Measurements from ENCODE around the gene NCAPH2.

Gene NCAPH2

DNA sequence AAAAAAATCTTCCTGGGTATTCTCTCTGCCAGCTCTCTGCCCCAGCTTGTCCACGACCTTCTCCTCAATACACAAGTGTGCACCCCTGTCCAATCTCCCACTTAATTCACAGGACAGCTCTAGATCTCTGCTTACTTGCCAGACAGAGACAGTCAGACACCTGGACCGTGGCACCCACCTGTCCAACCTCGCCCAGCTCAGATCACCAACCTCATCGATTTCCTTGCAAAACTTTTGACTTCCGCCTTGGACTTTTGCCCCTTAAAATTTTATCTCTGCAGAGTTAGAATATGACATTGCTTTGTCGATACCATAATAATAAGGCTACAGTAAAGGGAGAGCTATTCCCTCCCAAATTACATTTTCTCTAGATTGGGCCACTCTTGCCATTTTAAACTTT lies 10.9 kb upstream of the NCAPH2 start:
- Mint-ChIP-seq H3K4me1 (no peaks in the 10 kb centered on the region), H3K27me3 (no peaks in the 10 kb centered on the region), H3K36me3 (ENCODE audit: low read depth) (no peaks in the 10 kb centered on the region), H3K27ac (no peak overlapping the region), H3K4me3 (no peak overlapping the region), H3K9me3 (no peaks in the 10 kb centered on the region)
- DNase-seq (no peak), ATAC-seq (no peak)

DNA sequence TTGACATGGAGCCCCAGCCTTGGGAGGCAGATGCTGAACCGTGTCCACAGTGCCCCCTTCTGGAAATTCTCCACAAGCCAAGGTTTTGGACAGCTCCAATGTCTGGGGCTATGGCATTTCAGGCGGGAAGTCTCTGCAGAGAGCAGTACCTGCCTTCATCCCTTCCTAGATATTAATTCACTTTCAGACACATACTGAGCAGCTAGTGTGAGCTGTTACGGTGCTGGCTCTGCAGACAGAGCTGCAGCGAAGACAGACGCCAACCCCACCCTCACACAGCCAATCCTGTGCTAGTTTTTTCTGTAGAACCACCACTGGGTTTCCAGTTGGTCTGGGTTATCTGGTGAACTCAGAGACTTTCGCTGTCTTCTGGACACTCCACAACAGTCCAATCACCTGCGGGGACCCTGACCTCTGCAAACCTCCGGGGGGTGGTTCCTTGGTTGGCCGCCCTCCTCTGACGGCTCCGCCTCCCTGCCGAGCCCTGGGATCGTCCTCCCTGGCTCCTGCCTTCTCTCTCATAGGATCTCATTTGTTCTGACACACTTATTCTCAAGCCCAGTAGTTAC lies 9.6 kb upstream of the NCAPH2 start:
- DNase-seq: peak; percentile 72
- peak; percentile 90 for ATAC-seq
- no peaks in the 10 kb centered on the region for H3K27me3 Mint-ChIP-seq
- H3K4me3 Mint-ChIP-seq: no peak overlapping the region
- no peaks in the 10 kb centered on the region for H3K4me1 Mint-ChIP-seq
- H3K36me3 Mint-ChIP-seq (ENCODE audit: low read depth): no peaks in the 10 kb centered on the region
- H3K27ac Mint-ChIP-seq: no peak overlapping the region
- H3K9me3 Mint-ChIP-seq: no peaks in the 10 kb centered on the region

DNA sequence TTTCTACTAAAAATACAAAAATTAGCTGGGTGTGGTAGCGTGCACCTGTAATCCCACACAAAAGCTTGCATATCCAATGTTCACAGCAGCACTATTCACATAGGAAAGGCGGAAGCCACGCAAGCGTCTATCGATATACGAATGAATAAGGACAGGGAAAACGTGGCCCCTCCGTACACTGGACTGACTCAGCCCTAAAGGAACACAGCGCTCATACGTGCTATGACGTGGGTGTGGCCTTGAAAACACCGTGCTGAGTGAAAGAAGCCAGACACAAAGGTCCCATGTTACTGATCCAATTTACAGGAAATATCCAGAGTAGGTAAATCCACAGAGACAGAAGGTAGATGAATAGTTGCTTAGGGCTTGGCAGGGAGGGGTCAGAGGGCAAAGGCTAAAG lies 7.6 kb upstream of the NCAPH2 start:
- no peaks in the 10 kb centered on the region for H3K9me3 Mint-ChIP-seq
- no peaks in the 10 kb centered on the region for H3K36me3 Mint-ChIP-seq (ENCODE audit: low read depth)
- DNase-seq: no peak
- no peaks in the 10 kb centered on the region for H3K4me1 Mint-ChIP-seq
- no peak for ATAC-seq
- no peak overlapping the region for H3K27ac Mint-ChIP-seq
- H3K27me3 Mint-ChIP-seq: no peaks in the 10 kb centered on the region
- H3K4me3 Mint-ChIP-seq: no peak overlapping the region

DNA sequence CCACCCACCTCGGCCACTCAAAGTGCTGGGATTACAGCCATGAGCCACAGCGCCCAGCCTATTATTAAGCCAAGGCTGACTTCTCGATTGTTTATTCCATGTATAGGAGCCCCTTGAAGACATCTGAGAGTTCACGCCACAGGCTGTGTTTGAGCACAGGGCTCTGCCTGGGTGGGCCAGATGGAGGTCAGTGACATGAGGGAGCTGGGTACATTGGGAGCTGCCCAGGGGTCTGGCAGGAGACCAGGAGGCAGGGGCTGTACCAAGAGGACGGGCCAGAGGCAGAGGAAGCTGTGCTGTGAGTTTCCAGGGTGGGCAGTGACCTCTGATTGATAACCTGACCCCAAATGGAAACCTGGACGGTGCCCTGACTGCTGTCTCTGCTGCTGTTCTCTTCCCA lies 5.9 kb upstream of the NCAPH2 start:
- ATAC-seq: no peak

DNA sequence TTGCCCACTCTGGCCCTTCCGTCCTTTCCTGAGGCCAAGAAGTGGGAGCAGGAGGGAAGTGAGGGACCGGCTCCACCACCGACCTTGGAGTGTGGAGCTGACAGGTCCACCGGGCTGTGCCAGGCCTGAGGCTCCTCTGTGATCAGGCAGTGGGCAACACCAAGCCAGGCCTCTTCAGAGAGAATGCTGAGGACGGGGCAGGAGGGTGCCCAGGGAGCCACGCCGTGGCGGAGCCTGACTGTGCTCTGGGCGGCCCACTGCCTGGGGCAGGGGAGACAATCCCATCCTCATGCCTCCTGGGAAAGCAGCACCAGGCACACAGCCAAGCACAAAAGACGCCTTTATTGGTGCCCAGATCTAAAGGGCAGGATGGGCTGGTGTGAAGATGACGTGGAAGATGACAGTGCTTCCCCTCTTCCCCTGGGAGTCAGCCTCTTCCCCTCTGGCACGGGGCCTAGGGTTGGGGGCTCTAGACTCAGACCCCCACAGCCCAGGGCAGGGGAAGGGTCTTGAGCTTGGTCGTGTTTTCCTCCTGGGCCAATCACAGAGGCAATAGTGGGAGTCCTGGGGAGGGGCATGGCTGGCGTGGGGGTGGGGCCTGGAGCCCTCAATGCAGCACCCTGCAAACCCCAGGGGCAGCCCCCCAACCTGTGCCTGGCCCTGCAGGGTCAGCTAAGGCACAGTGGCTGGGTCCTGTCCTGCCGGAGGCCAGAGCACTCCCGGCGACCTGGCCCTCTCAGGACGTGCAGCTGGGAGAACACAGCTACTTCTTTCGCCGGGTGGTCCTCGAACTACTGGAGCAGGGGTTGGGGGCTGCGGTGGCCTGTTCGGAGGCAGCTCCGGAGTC lies 5.2 kb upstream of the NCAPH2 start:
- Mint-ChIP-seq H3K4me1 (peaks cover 2% of the 10 kb centered on the region), H3K4me3 (no peak overlapping the region), H3K27ac (no peak overlapping the region), H3K27me3 (no peaks in the 10 kb centered on the region), H3K9me3 (no peaks in the 10 kb centered on the region), H3K36me3 (ENCODE audit: low read depth) (no peaks in the 10 kb centered on the region)
- no peak for DNase-seq
- no peak for ATAC-seq

More for the DNA sequence above, 5.9 kb upstream of the NCAPH2 start:
- Mint-ChIP-seq H3K36me3 (ENCODE audit: low read depth) (no peaks in the 10 kb centered on the region), H3K4me3 (no peak overlapping the region), H3K27me3 (no peaks in the 10 kb centered on the region), H3K27ac (no peak overlapping the region), H3K4me1 (peaks cover 2% of the 10 kb centered on the region), H3K9me3 (no peaks in the 10 kb centered on the region)
- no peak for DNase-seq

DNA sequence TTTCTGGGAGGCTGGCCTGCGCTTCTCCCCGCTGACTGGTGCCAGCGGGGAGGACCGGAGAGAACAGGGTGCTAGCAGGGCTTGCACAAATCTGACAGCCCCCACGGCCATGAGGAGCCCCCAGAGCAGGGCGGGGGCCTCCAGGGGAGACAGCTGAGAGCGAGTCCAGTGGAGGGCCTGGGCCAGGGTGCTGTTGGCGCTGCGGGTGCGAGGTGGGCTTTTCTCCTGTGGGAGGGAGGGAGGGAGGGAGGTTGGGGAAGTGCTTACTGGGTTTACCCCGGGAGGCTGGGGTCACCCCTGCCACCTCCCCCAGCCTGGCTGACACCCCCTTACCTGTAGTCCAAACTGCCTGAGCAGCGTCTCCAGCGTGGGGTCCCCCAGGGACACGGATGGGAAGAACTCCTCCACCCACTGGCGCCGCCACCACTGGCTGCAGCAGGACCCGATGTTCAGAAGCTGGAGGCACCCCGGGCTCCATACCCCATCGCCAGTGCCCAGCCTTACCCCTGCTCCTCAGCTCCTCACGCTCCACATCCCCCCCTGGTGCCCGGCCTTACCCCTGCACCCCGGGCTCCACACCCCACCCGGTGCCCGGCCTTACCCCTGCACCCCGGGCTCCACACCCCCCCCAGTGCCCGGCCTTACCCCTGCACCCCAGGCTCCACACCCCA lies 4.4 kb upstream of the NCAPH2 start:
- Mint-ChIP-seq H3K4me1 (peaks cover 2% of the 10 kb centered on the region), H3K27ac (no peak overlapping the region), H3K27me3 (no peaks in the 10 kb centered on the region), H3K36me3 (ENCODE audit: low read depth) (no peaks in the 10 kb centered on the region), H3K4me3 (no peak overlapping the region), H3K9me3 (no peaks in the 10 kb centered on the region)
- ATAC-seq (no peak), DNase-seq (peak; percentile 48)

DNA sequence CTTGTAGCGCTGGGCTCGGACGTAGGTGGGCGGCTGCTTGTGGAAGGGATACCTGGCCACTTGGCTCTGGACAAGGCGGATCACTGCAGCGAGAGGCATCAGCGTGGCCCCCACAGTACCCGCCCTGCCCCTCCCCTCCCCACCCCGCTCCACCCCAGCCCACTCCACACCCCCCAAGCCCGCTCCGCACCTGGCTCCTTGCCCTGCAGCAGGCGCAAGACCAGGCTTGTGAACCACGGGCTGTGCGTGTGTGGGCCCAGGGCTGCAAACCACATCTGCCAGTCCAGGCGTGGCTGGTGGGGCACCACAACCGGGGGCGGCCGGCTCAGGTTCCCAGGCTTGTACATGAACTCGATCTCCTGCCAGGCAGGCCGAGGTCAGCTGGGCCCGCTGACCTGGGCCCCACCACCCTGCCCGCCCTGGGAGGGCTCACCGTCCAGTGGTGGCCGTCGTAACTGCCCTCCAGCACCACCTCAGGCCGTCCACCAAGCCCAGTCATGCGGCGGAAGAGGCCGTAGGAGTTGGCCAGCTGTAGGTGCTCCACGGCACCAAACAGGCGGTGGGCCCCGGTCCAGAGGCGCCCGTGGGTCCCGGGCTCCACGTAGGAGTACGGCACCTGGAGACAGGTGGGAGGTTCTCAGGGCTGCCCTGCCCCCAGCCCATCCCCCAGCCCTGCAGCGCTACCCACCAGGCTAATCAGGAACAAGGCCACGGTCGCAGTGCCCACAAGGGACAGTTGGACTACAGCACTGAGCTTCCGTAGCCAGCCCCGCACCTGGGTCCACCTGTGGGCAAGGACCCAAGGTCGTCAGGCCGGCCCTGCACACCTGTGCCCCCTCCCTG lies 3.4 kb upstream of the NCAPH2 start:
- H3K4me3 Mint-ChIP-seq: no peak overlapping the region
- ATAC-seq (no peak), DNase-seq (no peak)
- peaks cover 12% of the 10 kb centered on the region for H3K4me1 Mint-ChIP-seq
- no peaks in the 10 kb centered on the region for H3K9me3 Mint-ChIP-seq
- no peaks in the 10 kb centered on the region for H3K27me3 Mint-ChIP-seq
- H3K36me3 Mint-ChIP-seq (ENCODE audit: low read depth): peaks cover 6% of the 10 kb centered on the region
- H3K27ac Mint-ChIP-seq: no peak overlapping the region

DNA sequence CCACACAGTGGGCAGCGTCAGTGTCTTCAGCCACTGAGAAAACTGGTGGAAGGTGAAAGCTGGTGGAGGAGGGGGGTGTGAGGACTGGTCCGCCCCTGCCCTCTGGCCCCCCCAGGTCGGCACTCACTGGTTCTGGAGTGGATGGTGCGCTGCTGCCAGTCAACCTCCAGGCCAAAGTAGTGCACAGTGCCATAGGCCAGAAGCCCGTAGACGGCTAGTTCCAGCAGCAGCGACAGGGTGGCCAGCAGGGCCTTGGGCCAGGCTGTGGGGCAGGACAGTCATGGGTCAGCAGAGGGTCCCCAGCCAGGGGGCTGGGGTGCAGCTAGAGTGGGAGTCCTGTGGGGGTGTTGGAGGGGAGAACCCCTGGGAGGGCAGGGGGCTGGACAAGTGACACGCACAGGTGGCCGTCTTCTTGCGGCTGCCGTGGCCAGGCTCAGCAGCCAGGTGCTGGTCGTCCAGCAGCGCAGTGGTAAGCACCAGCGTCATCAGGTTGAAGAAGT lies 2.7 kb upstream of the NCAPH2 start:
- H3K36me3 Mint-ChIP-seq (ENCODE audit: low read depth): peaks cover 6% of the 10 kb centered on the region
- H3K9me3 Mint-ChIP-seq: no peaks in the 10 kb centered on the region
- H3K27ac Mint-ChIP-seq: no peak overlapping the region
- DNase-seq (no peak), ATAC-seq (no peak)
- H3K4me3 Mint-ChIP-seq: no peak overlapping the region
- peaks cover 15% of the 10 kb centered on the region for H3K4me1 Mint-ChIP-seq
- H3K27me3 Mint-ChIP-seq: no peaks in the 10 kb centered on the region

DNA sequence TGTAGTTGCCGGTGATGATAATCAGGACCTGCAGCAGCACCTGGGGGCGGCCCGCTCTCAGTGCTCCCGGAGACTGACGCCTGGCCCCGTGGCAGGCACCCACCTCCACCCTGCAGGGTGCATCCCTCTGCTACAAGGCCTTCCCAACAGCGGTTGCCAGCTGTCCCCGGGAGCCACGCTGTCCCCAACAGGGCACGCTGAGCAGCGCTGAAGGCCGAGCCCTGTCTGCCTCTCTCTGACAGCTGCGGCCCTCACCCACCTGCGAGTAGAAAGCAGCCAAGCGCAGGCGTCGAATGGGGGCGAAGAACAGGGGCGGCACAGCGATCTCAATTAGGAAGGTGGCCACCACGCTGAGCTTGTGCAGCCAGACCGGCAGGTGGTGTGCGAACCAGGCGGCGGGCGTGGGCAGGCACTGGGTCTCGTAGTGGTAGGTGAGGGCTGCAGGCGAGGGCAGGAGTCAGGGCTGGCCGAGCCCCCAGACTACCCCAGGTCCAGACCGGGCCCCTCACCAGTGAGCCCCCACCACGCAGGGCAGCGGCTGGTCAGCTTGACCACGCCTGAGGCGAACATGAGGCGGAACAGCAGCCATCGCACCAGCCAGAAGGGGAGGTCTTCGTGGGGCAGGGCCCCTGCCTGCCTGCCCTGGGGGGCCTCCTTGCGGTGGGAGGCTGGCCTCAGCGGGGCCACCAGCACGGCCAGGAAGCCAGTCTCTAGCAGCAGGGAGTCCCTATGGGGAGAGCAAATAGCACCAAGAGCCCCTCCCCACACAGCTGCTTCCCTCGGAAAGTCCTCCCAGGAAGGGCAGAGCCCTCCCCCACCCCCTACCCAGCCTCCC lies 2.0 kb upstream of the NCAPH2 start:
- ATAC-seq (no peak), DNase-seq (no peak)
- H3K27me3 Mint-ChIP-seq: no peaks in the 10 kb centered on the region
- H3K4me3 Mint-ChIP-seq: peak overlapping the region; percentile 93
- no peaks in the 10 kb centered on the region for H3K9me3 Mint-ChIP-seq
- no peak overlapping the region for H3K27ac Mint-ChIP-seq
- H3K4me1 Mint-ChIP-seq: peaks cover 16% of the 10 kb centered on the region
- peaks cover 6% of the 10 kb centered on the region for H3K36me3 Mint-ChIP-seq (ENCODE audit: low read depth)

DNA sequence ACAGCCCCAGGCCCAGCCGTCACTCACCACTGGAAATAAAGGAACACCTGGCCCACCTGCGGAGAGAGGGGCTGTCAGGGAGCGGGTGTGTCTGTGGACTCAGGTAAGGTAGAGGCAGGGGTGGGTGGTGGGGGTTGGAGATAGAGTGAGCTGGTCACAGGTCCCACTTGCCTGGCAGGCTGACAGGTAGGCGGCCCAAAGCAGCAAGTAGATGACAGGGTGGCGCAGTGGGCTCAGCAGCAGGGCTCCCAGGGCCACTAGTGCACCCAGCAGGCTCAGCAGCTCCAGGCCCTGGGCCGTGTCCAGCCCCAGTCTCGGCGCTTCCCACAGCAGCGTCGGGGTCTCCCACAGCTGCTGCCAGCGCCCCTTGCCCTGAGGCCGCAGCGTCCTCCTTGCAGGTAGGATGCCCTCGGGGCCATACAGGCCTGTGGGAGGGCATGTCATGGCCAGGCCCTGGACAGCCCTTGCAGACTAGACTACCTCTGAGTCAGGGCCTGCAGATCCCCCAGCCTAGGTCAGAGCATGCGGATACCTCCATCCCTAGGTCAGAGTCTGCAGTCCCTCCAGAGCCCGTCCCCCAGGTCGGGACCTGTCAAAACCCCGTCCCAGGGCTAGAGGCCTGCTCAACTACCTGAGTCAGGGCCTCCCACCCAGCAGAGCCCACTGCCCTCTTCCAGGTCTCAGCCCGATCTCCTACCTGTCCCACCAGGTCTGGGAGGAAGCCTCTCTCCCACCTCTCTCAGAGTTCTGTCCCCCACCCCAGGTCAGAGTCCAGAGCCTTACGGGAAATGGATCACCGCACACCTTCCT lies 1.2 kb upstream of the NCAPH2 start:
- H3K4me3 Mint-ChIP-seq: peak overlapping the region; percentile 93
- H3K4me1 Mint-ChIP-seq: peaks cover 16% of the 10 kb centered on the region
- DNase-seq (peak; percentile 23), ATAC-seq (no peak)
- peak overlapping the region; percentile 84 for H3K27ac Mint-ChIP-seq
- no peaks in the 10 kb centered on the region for H3K27me3 Mint-ChIP-seq
- peaks cover 6% of the 10 kb centered on the region for H3K36me3 Mint-ChIP-seq (ENCODE audit: low read depth)
- H3K9me3 Mint-ChIP-seq: no peaks in the 10 kb centered on the region

DNA sequence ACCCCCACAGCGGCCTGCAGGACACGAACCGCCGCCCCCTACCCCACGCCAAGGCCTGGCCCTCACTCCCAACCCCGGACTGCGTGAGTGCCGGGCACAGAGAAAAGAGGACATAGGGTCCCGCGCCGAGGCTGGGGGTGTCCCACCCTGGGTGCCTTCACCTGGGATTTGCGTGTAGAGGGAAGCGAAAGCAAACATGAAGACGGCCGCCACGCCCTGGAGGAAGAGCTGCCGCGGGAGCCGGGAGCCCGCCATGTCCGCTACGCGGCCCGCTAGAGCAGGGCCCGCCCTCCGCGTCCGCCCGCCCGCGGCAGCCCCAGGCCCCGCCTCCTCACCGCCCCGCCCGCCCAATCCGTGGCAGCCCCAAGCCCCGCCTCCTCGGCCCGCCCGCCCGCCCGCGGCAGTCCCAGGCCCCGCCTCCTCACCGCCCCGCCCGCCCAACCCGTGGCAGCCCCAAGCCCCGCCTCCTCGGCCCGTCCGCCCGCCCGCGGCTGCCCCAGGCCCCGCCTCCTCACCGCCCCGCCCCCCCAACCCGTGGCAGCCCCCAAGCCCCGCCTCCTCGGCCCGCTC lies 518 bp upstream of the NCAPH2 start, which contains the start of gene LMF2:
LMF2 (minus strand) TSS at position 282 of the 570 bp plus-strand sequence; CDS start at position 255, 27 bp downstream.
- peaks cover 10% of the 10 kb centered on the region for H3K36me3 Mint-ChIP-seq (ENCODE audit: low read depth)
- ATAC-seq (peak; percentile 74), DNase-seq (peak; percentile 94)
- peak within 1 kb of the TSS; percentile 87 for H3K27ac Mint-ChIP-seq
- peak within 1 kb of the TSS; percentile 93 for H3K4me3 Mint-ChIP-seq
- no peaks in the 10 kb centered on the region for H3K9me3 Mint-ChIP-seq
- no peaks in the 10 kb centered on the region for H3K27me3 Mint-ChIP-seq
- peaks cover 23% of the 10 kb centered on the region for H3K4me1 Mint-ChIP-seq

DNA sequence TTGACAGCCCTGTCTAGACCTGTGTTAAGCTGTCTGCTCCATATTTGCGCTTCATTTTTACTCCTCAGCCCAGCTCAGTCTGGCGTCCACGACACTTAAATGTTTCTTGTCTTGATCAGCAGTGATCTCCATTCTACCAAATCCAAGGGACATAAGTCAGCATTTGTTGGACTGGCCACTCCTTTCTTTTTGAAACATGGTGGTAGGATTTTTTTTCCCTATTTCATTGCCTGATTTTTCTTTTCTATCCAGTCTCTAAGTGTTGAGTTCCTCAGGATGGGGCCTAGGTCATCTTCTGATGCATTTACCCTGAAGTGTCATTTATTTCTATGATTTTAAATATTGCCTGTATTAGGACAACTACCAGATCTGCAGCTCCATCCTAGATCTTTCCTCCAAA lies 873 bp downstream of the NCAPH2 start:
- Mint-ChIP-seq H3K36me3 (ENCODE audit: low read depth) (peaks cover 13% of the 10 kb centered on the region), H3K4me1 (peaks cover 27% of the 10 kb centered on the region), H3K9me3 (no peaks in the 10 kb centered on the region), H3K27me3 (no peaks in the 10 kb centered on the region), H3K4me3 (peak overlapping the region; percentile 92), H3K27ac (peak overlapping the region; percentile 87)
- DNase-seq: no peak
- ATAC-seq: no peak

DNA sequence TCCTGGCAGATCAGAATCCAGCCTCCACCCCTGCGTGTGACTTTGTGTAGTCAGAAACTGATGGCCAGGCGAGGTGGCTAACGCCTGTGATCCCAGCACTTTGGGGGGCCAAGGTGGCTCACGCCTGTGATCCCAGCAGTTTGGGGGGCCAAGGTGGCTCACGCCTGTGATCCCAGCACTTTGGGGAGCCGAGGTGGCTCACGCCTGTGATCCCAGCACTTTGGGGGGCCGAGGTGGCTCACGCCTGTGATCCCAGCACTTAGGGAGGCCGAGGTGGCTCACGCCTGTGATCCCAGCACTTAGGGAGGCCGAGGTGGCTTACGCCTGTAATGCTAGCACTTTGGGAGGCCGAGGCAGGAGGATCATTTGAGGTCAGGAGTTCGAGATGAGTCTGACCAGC lies 5.2 kb downstream of the NCAPH2 start:
- peaks cover 26% of the 10 kb centered on the region for H3K36me3 Mint-ChIP-seq (ENCODE audit: low read depth)
- no peaks in the 10 kb centered on the region for H3K27me3 Mint-ChIP-seq
- no peak for ATAC-seq
- H3K27ac Mint-ChIP-seq: no peak overlapping the region
- no peaks in the 10 kb centered on the region for H3K9me3 Mint-ChIP-seq
- no peak for DNase-seq
- H3K4me1 Mint-ChIP-seq: peaks cover 30% of the 10 kb centered on the region
- no peak overlapping the region for H3K4me3 Mint-ChIP-seq

Measured in activated naive CD8-positive, alpha-beta T cell treated with anti-CD3 and anti-CD28 coated beads, Interleukin-2, amount 50 U/mL, for 24 hours (primary cell).